Thyroid gland (tissue), 4 donors: ENCODE measurements around the gene OTOGL.
A peak's percentile ranks its signal among the peaks of the same experiment; 100 is the strongest.

Source experiments
- CTCF ChIP-seq, 6 experiments: fragments of 200-600 bp in 3 of 6; fragments of 450-650 bp in 3 of 6; sonication (generic) in 3 of 6; IDR thresholded peaks; one replicate each; pipeline ENCODE4 v1.5.1; 2016 to 2019; ENCODE audit warnings: antibody characterized with exemption in 6 of 6, mild to moderate bottlenecking in 2 of 6, inconsistent platforms in 1 of 6, moderate library complexity in 1 of 6
- POLR2A ChIP-seq, 2 donors: fragments of 450-650 bp; IDR thresholded peaks; one replicate each; pipeline ENCODE4 v1.6.1; 2017; ENCODE audit warnings: antibody characterized with exemption in 2 of 2, mild to moderate bottlenecking in 2 of 2, moderate library complexity in 1 of 2

DNA sequence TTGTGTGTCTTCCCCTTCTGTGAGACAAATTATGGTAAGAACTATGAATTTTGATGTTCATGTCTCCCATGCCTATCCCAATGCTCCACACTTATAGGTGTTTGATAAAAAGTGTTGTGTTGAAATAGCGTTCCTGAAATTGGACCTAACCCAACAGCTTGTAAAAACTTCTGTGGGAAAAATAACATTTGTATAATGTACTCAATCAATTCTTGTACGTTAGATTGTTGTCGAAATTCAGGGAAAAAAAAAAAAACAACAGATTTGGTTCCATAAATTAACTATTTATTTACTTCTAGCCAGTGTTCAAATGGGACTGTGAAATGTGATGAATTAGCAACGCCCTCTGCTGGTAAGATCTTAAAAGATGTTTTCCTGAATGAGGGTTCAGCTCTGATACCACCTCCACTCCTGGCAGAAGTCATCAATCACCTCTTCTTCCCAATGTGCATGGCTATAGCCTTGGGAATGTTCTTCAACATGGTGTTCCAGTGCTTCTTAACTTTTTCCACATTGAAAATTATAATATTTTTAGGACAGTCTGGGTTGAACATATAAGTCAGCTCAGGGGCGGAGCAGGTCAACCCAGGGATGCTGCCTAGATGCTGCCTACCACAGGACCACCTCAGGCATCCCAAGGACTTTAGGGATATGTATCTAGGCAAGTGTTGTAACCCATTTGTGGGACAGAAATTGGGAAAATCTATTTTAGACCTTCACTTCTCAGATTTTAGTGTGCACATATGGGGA, 170.6 kb downstream of the OTOGL start:
- peak in 5 of 6 experiments; percentile 20 to 56 (median 42) for TF ChIP-seq CTCF (IDR thresholded peaks at IDR 0.05)
- no peak for TF ChIP-seq POLR2A (IDR thresholded peaks at IDR 0.05)
